SIG-M5 treated with dmso at 0.1 percent for 504 hours (cell line): ENCODE results near the gene PROS1.
"Not testable (repeated sequence)": the region's sequence is repeated elsewhere in the genome, so short reads cannot be mapped to it uniquely, and the experiment has no call there.

ENCODE experiments used
- DNase-seq: peaks from one replicate; lab custom pipeline; 2025; ENCODE audit not compliant: unreplicated experiment; lab: John Stamatoyannopoulos, UW

Gene PROS1

DNA sequence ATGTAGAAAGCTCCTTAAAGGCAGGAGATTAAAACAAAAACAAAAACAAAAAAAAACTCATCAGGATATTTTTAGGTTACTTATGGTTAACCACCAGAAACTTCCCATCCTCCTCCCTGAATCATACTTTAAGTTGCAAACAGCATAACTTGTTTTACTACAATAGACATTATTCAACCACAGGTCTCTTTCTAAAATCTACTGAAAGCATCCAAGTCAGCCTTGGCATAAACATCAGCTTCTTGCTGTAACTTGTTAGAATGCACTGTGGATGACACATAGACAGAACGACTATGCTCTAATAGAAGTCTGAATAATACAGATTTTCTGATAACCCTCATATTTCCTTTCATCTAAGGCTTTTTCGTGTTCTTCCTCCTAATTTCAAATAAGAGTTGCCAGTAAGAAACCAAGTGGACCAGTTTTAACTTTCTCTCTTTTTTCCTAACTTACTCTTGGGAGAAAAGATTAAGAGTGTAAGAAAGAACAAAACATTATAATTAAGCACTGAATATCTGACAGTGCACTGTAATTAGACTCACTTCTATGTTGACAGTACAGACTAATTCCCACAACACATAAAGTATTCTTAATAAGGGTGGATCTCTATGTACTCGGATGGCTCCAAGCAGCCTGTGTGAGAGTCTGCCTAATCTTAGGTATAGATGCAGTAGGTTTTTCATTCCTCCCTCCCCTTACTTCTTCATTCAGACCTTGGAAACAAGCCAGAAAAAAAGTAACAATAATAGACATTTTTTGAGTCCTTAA lies 95.3 kb downstream of the PROS1 start:
- DNase-seq, result not testable (repeated sequence)

- not testable (repeated sequence) for DNase-seq
These were observed 96.3 kb downstream of the PROS1 start for GRCh38 chr3:93877427-93877826.

- DNase-seq, result not testable (repeated sequence)
These were observed 100.3 kb downstream of the PROS1 start for GRCh38 chr3:93873412-93873811.

DNA sequence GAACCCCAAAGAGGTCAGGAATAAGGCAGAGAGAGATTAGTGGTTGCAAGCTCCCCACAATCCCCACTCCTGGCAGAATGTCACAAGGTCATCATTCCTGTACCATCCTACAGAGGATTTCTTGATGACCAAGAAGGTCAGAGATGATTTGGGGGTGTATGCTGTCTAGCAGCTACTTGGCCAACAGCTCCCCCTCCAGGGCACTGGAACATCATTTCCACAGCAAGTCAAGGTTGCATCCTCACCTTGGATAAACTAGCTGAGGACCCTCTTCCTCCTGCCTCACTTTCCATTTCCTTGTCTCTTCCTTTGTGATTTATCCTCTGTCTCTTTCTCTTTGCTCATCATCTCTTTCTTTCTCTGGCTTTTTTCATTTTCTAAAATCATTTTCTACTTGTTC lies 106.3 kb downstream of the PROS1 start:
- no peak for DNase-seq

DNA sequence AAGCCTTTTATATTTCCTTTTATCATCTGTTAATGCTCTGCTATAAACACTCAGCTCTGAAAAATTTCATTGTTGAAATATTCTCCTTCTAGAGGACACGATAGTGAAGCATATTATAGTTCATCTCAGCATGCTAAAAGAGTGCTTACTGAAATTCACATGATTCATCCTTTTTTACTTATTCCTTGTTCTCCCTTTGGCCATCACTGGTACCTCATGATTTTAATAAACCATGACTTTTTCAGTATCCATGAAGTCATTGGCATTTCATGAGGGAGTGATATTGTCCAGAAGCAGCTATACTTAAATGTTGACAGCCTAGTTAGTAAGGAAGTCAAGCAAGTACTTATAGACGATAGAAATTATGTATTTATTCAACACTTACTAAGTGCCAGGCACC lies 112.7 kb downstream of the PROS1 start:
- DNase-seq, result no peak

GRCh38 chr3:93855401-93855800 lies 118.3 kb downstream of the PROS1 start:
- DNase-seq, result no peak

DNA sequence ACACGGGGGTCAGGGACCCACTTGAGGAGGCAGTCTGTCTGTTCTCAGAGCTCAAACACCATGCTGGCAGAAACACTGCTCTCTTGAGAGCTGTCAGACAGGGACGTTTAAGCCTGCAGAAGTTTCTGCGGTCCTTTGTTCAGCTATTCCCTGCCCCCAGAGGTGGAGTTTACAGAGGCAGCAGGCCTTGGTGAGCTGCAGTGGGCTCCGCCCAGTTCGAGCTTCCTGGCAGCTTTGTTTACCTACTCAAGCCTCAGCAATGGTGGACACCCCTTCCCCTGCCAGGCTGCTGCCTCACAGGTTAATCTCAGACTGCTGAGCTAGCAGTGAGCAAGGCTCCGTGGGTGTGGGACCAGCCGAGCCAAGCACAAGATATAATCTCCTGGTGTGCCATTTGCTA lies 121.5 kb downstream of the PROS1 start:
- DNase-seq, result not testable (repeated sequence)

- DNase-seq, result no peak
These were observed 129.7 kb downstream of the PROS1 start for GRCh38 chr3:93843981-93844380.

DNA sequence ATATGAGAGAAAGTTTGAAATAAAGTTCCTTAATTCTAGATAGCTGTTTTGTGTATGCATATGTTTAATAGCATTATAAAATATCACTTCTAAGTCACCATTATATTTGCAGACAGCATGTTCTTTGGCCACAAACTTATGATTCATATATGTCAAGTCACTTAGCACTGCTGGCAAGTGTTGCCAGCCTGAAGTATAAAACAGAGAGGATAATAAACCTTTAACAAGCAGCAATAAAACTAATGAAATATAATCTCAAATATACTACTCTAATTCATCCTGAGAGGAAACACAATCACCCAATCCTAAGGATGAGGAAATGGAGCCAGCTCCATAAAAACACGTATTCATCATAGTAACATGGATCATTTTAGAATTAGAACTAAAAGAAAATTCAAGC lies 134.5 kb downstream of the PROS1 start:
- not testable (repeated sequence) for DNase-seq
